HepG2 (cell line): ENCODE measurements around the gene APRT. TPM values are rescaled to one million over a fixed set of nuclear protein-coding genes. Genes with fewer than 3 reads are reported as not detected.

ENCODE experiments used
- EED ChIP-seq: sonication (generic); formaldehyde crosslinking; IDR thresholded peaks from 2 replicates; pipeline ENCODE4 v1.5.0; 2020; ENCODE audit warnings: mild to moderate bottlenecking, missing genetic modification reagents
- GABPA ChIP-seq, 2 experiments: IDR thresholded peaks; 2 replicates each; pipeline ENCODE4 v1.6.1; 2011 to 2016; ENCODE audit warnings: low read depth in 2 of 2, low read length in 1 of 2, missing biosample characterization in 1 of 2, missing genetic modification characterization in 1 of 2
- KLF12 ChIP-seq: sonication (generic); formaldehyde crosslinking; IDR thresholded peaks from 2 replicates; pipeline ENCODE4 v1.4.0; 2020; ENCODE audit warnings: missing genetic modification reagents, borderline replicate concordance
- KLF6 ChIP-seq: IDR thresholded peaks from 2 replicates; pipeline ENCODE4 v1.8.0; 2016; ENCODE audit warnings: missing biosample characterization, missing genetic modification reagents
- KLF9 ChIP-seq: IDR thresholded peaks from 2 replicates; pipeline ENCODE4 v1.6.1; 2016; ENCODE audit warnings: low read depth
- MEIS1 ChIP-seq: sonication (generic); formaldehyde crosslinking; IDR thresholded peaks from 2 replicates; pipeline ENCODE4 v1.9.0; 2021; ENCODE audit warnings: mild to moderate bottlenecking, missing genetic modification reagents, moderate library complexity, borderline replicate concordance
- NFATC3 ChIP-seq: sonication (generic); formaldehyde crosslinking; IDR thresholded peaks from 2 replicates; pipeline ENCODE4 v1.5.1; 2020; ENCODE audit warnings: mild to moderate bottlenecking, missing genetic modification reagents
- SAP130 ChIP-seq: IDR thresholded peaks from 2 replicates; pipeline ENCODE4 v1.6.1; 2016; ENCODE audit warnings: low read depth
- TGIF2 ChIP-seq: IDR thresholded peaks from 2 replicates; pipeline ENCODE4 v1.6.1; 2016; ENCODE audit warnings: control low read depth, missing compliant biosample characterization
- ZFYVE20 ChIP-seq: sonication (generic); formaldehyde crosslinking; IDR thresholded peaks from 2 replicates; pipeline ENCODE4 v1.8.0; 2023; ENCODE audit warnings: low read depth, mild to moderate bottlenecking, moderate library complexity, missing genetic modification reagents, borderline replicate concordance
- ZNF605 ChIP-seq: sonication (generic); formaldehyde crosslinking; IDR thresholded peaks from 2 replicates; pipeline ENCODE4 v1.8.0; 2022; ENCODE audit warnings: mild to moderate bottlenecking, missing genetic modification reagents
- polyA plus RNA-seq, 8 experiments: library from polyadenylated mRNA; depleted of rRNA in 3 of 8; stranded (reverse) in 7 of 8; unstranded in 1 of 8; fragments of >200 nt; fragmentation: Illumina TruSeq in 4 of 8; extraction: Trizol in 4 of 8; gene quantifications; 2 replicates each; pipeline versions ENCODE4 v1.2.1 to v1.2.3, GENCODE V29; 2011 to 2016; ENCODE audit warnings: low read depth in 4 of 8, missing spikeins in 1 of 8, mixed read lengths in 1 of 8; ENCODE audit not compliant: insufficient read depth in 1 of 8
- total RNA-seq, 5 experiments: library from RNA; depleted of rRNA; stranded (reverse); fragments of >200 nt; fragmentation: Illumina TruSeq; extraction: Trizol; gene quantifications; 2 replicates each; pipeline ENCODE4 v1.2.3, GENCODE V29; 2016; ENCODE audit warnings: low read depth in 1 of 5
- TF ChIP-seq, protein P1 (sequence below): sonication (generic); formaldehyde crosslinking; IDR thresholded peaks from 2 replicates; pipeline ENCODE4 v1.4.0; 2020; ENCODE audit warnings: low read depth, missing genetic modification reagents
- TF ChIP-seq, protein P2 (sequence below): sonication (generic); formaldehyde crosslinking; IDR thresholded peaks from 2 replicates; pipeline ENCODE4 v1.4.0; 2020; ENCODE audit warnings: missing genetic modification reagents, borderline replicate concordance
- TF ChIP-seq, protein P3 (sequence below), 2 experiments: sonication (generic) in 1 of 2; formaldehyde crosslinking in 1 of 2; IDR thresholded peaks; 2 replicates each; pipeline versions ENCODE4 v1.4.0 to v1.6.1; 2018 to 2020; ENCODE audit warnings: missing genetic modification reagents in 2 of 2, borderline replicate concordance in 1 of 2, low read depth in 1 of 2, mild to moderate bottlenecking in 1 of 2, missing biosample characterization in 1 of 2
- TF ChIP-seq, protein P4 (sequence below): sonication (generic); formaldehyde crosslinking; IDR thresholded peaks from 2 replicates; pipeline ENCODE4 v1.4.0; 2020; ENCODE audit warnings: missing genetic modification reagents, low read depth, mild to moderate bottlenecking, borderline replicate concordance

Gene APRT
- total and polyA plus RNA-seq, 2 of the 13 experiments (the other 11 are each of a cell fraction or from before 2014, with no cell fraction given) = 155 to 242 TPM

DNA sequence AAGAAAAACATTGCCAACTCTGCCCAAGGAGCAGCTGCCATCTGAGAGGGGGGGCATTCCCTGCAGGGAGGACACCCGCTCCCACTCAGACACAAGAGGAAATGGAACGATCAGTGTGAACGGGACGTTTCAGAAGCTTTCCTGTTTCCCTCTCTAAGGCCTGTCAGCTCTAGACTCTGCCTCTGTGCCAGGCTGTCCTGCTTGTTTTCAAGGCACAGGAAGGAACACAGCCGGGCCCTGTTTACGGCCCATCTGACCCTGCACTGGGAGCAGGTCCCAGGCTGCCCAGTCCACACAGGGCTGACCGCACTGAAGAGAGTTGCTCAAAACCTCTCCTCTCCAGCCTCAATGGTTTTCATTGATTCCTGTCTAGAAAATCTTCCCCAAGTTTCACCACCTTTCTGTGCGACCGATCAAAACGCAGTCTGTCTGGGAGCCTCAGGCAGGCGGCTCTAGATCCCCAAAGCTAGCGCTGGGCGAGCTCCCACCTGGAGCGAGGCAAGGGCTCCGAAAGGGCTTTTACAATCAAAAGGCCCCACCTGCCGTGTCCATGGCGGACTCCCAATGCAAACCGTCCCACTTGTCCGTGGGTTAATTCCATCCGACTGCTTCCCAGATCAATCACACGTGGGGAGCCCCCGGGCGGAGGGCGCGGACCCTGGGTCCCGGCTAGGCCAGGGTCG, 28.2 kb downstream of the APRT start (continued):
- TF ChIP-seq, protein P1, sequence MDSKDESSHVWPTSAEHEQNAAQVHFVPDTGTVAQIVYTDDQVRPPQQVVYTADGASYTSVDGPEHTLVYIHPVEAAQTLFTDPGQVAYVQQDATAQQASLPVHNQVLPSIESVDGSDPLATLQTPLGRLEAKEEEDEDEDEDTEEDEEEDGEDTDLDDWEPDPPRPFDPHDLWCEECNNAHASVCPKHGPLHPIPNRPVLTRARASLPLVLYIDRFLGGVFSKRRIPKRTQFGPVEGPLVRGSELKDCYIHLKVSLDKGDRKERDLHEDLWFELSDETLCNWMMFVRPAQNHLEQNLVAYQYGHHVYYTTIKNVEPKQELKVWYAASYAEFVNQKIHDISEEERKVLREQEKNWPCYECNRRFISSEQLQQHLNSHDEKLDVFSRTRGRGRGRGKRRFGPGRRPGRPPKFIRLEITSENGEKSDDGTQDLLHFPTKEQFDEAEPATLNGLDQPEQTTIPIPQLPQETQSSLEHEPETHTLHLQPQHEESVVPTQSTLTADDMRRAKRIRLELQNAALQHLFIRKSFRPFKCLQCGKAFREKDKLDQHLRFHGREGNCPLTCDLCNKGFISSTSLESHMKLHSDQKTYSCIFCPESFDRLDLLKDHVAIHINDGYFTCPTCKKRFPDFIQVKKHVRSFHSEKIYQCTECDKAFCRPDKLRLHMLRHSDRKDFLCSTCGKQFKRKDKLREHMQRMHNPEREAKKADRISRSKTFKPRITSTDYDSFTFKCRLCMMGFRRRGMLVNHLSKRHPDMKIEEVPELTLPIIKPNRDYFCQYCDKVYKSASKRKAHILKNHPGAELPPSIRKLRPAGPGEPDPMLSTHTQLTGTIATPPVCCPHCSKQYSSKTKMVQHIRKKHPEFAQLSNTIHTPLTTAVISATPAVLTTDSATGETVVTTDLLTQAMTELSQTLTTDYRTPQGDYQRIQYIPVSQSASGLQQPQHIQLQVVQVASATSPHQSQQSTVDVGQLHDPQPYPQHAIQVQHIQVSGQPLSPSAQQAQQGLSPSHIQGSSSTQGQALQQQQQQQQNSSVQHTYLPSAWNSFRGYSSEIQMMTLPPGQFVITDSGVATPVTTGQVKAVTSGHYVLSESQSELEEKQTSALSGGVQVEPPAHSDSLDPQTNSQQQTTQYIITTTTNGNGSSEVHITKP (CRISPR knock-in tag) = no peak
- peak; percentile 56; the same call in 1 of the 2 replicates for TF ChIP-seq ZNF605
- TF ChIP-seq, protein P2, sequence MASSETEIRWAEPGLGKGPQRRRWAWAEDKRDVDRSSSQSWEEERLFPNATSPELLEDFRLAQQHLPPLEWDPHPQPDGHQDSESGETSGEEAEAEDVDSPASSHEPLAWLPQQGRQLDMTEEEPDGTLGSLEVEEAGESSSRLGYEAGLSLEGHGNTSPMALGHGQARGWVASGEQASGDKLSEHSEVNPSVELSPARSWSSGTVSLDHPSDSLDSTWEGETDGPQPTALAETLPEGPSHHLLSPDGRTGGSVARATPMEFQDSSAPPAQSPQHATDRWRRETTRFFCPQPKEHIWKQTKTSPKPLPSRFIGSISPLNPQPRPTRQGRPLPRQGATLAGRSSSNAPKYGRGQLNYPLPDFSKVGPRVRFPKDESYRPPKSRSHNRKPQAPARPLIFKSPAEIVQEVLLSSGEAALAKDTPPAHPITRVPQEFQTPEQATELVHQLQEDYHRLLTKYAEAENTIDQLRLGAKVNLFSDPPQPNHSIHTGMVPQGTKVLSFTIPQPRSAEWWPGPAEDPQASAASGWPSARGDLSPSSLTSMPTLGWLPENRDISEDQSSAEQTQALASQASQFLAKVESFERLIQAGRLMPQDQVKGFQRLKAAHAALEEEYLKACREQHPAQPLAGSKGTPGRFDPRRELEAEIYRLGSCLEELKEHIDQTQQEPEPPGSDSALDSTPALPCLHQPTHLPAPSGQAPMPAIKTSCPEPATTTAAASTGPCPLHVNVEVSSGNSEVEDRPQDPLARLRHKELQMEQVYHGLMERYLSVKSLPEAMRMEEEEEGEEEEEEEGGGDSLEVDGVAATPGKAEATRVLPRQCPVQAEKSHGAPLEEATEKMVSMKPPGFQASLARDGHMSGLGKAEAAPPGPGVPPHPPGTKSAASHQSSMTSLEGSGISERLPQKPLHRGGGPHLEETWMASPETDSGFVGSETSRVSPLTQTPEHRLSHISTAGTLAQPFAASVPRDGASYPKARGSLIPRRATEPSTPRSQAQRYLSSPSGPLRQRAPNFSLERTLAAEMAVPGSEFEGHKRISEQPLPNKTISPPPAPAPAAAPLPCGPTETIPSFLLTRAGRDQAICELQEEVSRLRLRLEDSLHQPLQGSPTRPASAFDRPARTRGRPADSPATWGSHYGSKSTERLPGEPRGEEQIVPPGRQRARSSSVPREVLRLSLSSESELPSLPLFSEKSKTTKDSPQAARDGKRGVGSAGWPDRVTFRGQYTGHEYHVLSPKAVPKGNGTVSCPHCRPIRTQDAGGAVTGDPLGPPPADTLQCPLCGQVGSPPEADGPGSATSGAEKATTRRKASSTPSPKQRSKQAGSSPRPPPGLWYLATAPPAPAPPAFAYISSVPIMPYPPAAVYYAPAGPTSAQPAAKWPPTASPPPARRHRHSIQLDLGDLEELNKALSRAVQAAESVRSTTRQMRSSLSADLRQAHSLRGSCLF = no peak
- no peak for TF ChIP-seq ZFYVE20 (CRISPR knock-in tag)
- 0 out of 2 replicates have a peak, but pooled peaks have one; percentile 47 for TF ChIP-seq EED (CRISPR knock-in tag)
- TF ChIP-seq MEIS1 (CRISPR knock-in tag) = no peak
- peak; percentile 66; the same call in 1 of the 2 replicates for TF ChIP-seq SAP130 (CRISPR knock-in tag)
- 0 out of 2 replicates have a peak, but pooled peaks have one; percentile 16 for TF ChIP-seq KLF9
- TF ChIP-seq TGIF2 (CRISPR knock-in tag) = no peak
- peak; percentile 32; the same call in 1 of the 2 replicates for TF ChIP-seq KLF12 (CRISPR knock-in tag)
- TF ChIP-seq, protein P3, sequence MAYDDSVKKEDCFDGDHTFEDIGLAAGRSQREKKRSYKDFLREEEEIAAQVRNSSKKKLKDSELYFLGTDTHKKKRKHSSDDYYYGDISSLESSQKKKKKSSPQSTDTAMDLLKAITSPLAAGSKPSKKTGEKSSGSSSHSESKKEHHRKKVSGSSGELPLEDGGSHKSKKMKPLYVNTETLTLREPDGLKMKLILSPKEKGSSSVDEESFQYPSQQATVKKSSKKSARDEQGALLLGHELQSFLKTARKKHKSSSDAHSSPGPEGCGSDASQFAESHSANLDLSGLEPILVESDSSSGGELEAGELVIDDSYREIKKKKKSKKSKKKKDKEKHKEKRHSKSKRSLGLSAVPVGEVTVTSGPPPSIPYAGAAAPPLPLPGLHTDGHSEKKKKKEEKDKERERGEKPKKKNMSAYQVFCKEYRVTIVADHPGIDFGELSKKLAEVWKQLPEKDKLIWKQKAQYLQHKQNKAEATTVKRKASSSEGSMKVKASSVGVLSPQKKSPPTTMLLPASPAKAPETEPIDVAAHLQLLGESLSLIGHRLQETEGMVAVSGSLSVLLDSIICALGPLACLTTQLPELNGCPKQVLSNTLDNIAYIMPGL (CRISPR knock-in tag; IDR thresholded peaks at IDR 0.05; ENCODE audit: borderline replicate concordance in 1 of 2, low read depth in 1 of 2) = 0 out of 4 replicates have a peak, but pooled peaks of 1 of the 2 experiments have one; percentile 6
- TF ChIP-seq GABPA (IDR thresholded peaks at IDR 0.05; ENCODE audit: low read depth, low read length) = no peak
- no peak for TF ChIP-seq GABPA (CRISPR knock-in tag; IDR thresholded peaks at IDR 0.05; ENCODE audit: low read depth)
- TF ChIP-seq KLF6 (CRISPR knock-in tag) = no peak
- TF ChIP-seq, protein P4, sequence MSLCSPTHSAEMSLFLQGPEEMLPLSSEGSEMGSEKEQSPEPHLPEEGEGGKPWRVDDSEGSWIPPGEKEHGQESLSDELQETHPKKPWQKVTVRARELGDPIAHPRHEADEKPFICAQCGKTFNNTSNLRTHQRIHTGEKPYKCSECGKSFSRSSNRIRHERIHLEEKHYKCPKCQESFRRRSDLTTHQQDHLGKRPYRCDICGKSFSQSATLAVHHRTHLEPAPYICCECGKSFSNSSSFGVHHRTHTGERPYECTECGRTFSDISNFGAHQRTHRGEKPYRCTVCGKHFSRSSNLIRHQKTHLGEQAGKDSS (CRISPR knock-in tag) = peak; percentile 88; the same call in 1 of the 2 replicates
- TF ChIP-seq NFATC3 (CRISPR knock-in tag) = peak; percentile 49; the same call in 1 of the 2 replicates
